HepG2 (cell line): Measurements from ENCODE around the gene A1CF. TPM values are rescaled to one million over a fixed set of nuclear protein-coding genes. Genes with fewer than 3 reads are reported as not detected.

Experiments
- ATAC-seq: fragments of 200-7000 bp; cut with Tn5 transposase; 3 replicates; pipeline ENCODE4 v1.9.1; 2020; ENCODE audit warnings: mild to moderate bottlenecking, moderate library complexity
- BruUV-seq: library from RNA; stranded (reverse); fragments of 400-500 nt; replicated peaks from 2 replicates; lab custom pipeline; 2021; lab: Mats Ljungman, UMichigan
- CTCF ChIA-PET: fragments of 300-600 bp; formaldehyde crosslinking; extraction: SDS; loops from one replicate; lab custom pipeline; 2021; ENCODE audit warnings: low total read pairs, inconsistent platforms, low intra/inter-chr PET ratio; lab: Yijun Ruan, JAX
- POLR2A ChIA-PET: fragments of 350-600 bp; sonication (Branson Sonifier 250); formaldehyde crosslinking; loops from one replicate; lab custom pipeline; 2020; ENCODE audit warnings: antibody characterized with exemption, inconsistent platforms; lab: Yijun Ruan, JAX
- DNase-seq: peaks from one replicate; pipeline ENCODE4 v3.0.0-alpha.2; 2015; ENCODE audit warnings: low spot score
- FAIRE-seq: peaks from 3 replicates; lab custom pipeline; 2011; peaks lifted over from hg19 to GRCh38; lab: Jason Lieb, UNC
- H2AFZ ChIP-seq: one replicate; pipeline ENCODE4 v1.6.1; 2011; ENCODE audit warnings: low read length, inconsistent platforms
- H3K27ac ChIP-seq: fragments of 300-600 bp; 3 replicates; pipeline ENCODE4 v1.8.0; 2011; ENCODE audit warnings: mixed run types, mild to moderate bottlenecking, mixed read lengths, low read length, inconsistent platforms; ENCODE audit not compliant: insufficient read depth; ENCODE audit errors: extremely low read length
- H3K27me3 ChIP-seq, 2 experiments: fragments of 200-600 bp in 1 of 2; 2 replicates in 1 of 2; 3 replicates in 1 of 2; pipeline versions ENCODE4 v1.6.0 to v1.8.0; 2011; ENCODE audit warnings: low read length in 2 of 2, mild to moderate bottlenecking in 2 of 2, moderate library complexity in 2 of 2, inconsistent platforms in 1 of 2; ENCODE audit not compliant: insufficient read depth in 2 of 2, control insufficient read depth in 1 of 2
- H3K36me3 ChIP-seq, 2 experiments: fragments of 200-600 bp in 1 of 2; replicated peaks in 1 of 2; 2 replicates in 1 of 2; 3 replicates in 1 of 2; pipeline versions ENCODE4 v1.5.1 to v1.8.0; 2011; ENCODE audit warnings: low read length in 2 of 2, inconsistent platforms in 1 of 2; ENCODE audit not compliant: insufficient read depth in 2 of 2, control insufficient read depth in 1 of 2
- H3K4me1 ChIP-seq: 2 replicates; pipeline ENCODE4 v1.5.1; 2012; ENCODE audit warnings: low read length, inconsistent platforms; ENCODE audit not compliant: insufficient read depth
- H3K4me2 ChIP-seq: 2 replicates; pipeline ENCODE4 v1.6.0; 2011; ENCODE audit warnings: low read depth, low read length, inconsistent platforms
- H3K4me3 ChIP-seq, 3 experiments: fragments of 200-600 bp in 1 of 3; sonication (generic), shearing (Covaris generic) in 1 of 3; replicated peaks in 1 of 3; 2 replicates each; pipeline ENCODE4 v1.5.1; 2011 to 2016; ENCODE audit warnings: low read length in 3 of 3, inconsistent platforms in 2 of 3, low read depth in 2 of 3, mild to moderate bottlenecking in 2 of 3, control low read depth in 1 of 3, mixed read lengths in 1 of 3; ENCODE audit not compliant: insufficient read depth in 1 of 3
- H3K79me2 ChIP-seq: one replicate; pipeline ENCODE4 v1.6.1; 2011; ENCODE audit warnings: low read length, inconsistent platforms; ENCODE audit not compliant: insufficient read depth
- H3K9ac ChIP-seq: 2 replicates; pipeline ENCODE4 v1.6.0; 2011; ENCODE audit warnings: mild to moderate bottlenecking, low read depth, low read length, inconsistent platforms; ENCODE audit not compliant: insufficient read depth
- H3K9me3 ChIP-seq: 2 replicates; pipeline ENCODE4 v1.5.1; 2012; ENCODE audit warnings: mild to moderate bottlenecking, low read length
- H4K20me1 ChIP-seq: 2 replicates; pipeline ENCODE4 v1.6.0; 2011; ENCODE audit warnings: inconsistent platforms, mild to moderate bottlenecking, low read length, moderate library complexity; ENCODE audit not compliant: insufficient read depth
- ATF7-NPFF ChIP-seq: sonication (generic); formaldehyde crosslinking; IDR thresholded peaks from 2 replicates; pipeline ENCODE4 v1.8.1; 2023; ENCODE audit warnings: mild to moderate bottlenecking, low read depth, missing genetic modification reagents, moderate library complexity
- CENPX ChIP-seq: sonication (generic); formaldehyde crosslinking; IDR thresholded peaks from 2 replicates; pipeline ENCODE4 v1.9.0; 2021; ENCODE audit warnings: mild to moderate bottlenecking, missing genetic modification reagents, moderate library complexity
- FOXP1 ChIP-seq, 2 experiments: fragments of 450-650 bp in 1 of 2; IDR thresholded peaks; 2 replicates each; pipeline ENCODE4 v1.6.1; 2017 to 2018; ENCODE audit warnings: antibody characterized with exemption in 1 of 2
- ISL2 ChIP-seq: sonication (generic); formaldehyde crosslinking; IDR thresholded peaks from 2 replicates; pipeline ENCODE4 v1.5.0; 2020; ENCODE audit warnings: missing genetic modification reagents
- MIER2 ChIP-seq: IDR thresholded peaks from 2 replicates; pipeline ENCODE4 v1.6.1; 2016; ENCODE audit warnings: missing biosample characterization, missing genetic modification reagents
- PLRG1 ChIP-seq: fragments of 450-650 bp; conservative IDR thresholded peaks from 2 replicates; pipeline ENCODE4 v1.6.1; 2016
- RBM22 ChIP-seq: fragments of 200-400 bp; formaldehyde crosslinking; optimal IDR thresholded peaks from 2 replicates; pipeline ENCODE3; 2017; ENCODE audit warnings: mild to moderate bottlenecking, low read length, moderate library complexity
- ZBTB7A ChIP-seq: sonication (generic); formaldehyde crosslinking; IDR thresholded peaks from 2 replicates; pipeline ENCODE4 v1.8.0; 2022; ENCODE audit warnings: mild to moderate bottlenecking, missing genetic modification reagents
- ZNF101 ChIP-seq: sonication (generic); formaldehyde crosslinking; IDR thresholded peaks from 2 replicates; pipeline ENCODE4 v1.4.0; 2020; ENCODE audit warnings: mild to moderate bottlenecking, low read depth, missing genetic modification reagents, borderline replicate concordance
- ZNF567 ChIP-seq: sonication (generic); formaldehyde crosslinking; IDR thresholded peaks from 2 replicates; pipeline ENCODE4 v1.8.1; 2023; ENCODE audit warnings: mild to moderate bottlenecking, missing genetic modification reagents, borderline replicate concordance
- ZNF891 ChIP-seq: sonication (generic); formaldehyde crosslinking; IDR thresholded peaks from 2 replicates; pipeline ENCODE4 v1.5.0; 2020; ENCODE audit warnings: mild to moderate bottlenecking, missing genetic modification reagents
- WGBS: methylation state at CpG from one replicate; pipeline ENCODE4 v1.1.6; 2017; ENCODE audit warnings: low lambda C conversion rate; 5-methylcytosine and 5-hydroxymethylcytosine counted together
- in situ Hi-C: cut with HindIII; loops from 2 replicates; pipeline ENCODE4 v1.10.0; 2017; ENCODE audit warnings: low pct_unique_long_range_greater_than_20kb; ENCODE audit not compliant: extremely low pct_ligation_motif_present
- intact Hi-C: fragments of 100-400 bp; cut with micrococcal nuclease; formaldehyde crosslinking; loops from one replicate; pipeline ENCODE4 v1.10.0; 2022; ENCODE audit not compliant: unreplicated experiment
- polyA plus RNA-seq, 8 experiments: library from polyadenylated mRNA; depleted of rRNA in 3 of 8; stranded (reverse) in 7 of 8; unstranded in 1 of 8; fragments of >200 nt; fragmentation: Illumina TruSeq in 4 of 8; extraction: Trizol in 4 of 8; gene quantifications; 2 replicates each; pipeline versions ENCODE4 v1.2.1 to v1.2.3, GENCODE V29; 2011 to 2016; ENCODE audit warnings: low read depth in 4 of 8, missing spikeins in 1 of 8, mixed read lengths in 1 of 8; ENCODE audit not compliant: insufficient read depth in 1 of 8
- total RNA-seq, 5 experiments: library from RNA; depleted of rRNA; stranded (reverse); fragments of >200 nt; fragmentation: Illumina TruSeq; extraction: Trizol; gene quantifications; 2 replicates each; pipeline ENCODE4 v1.2.3, GENCODE V29; 2016; ENCODE audit warnings: low read depth in 1 of 5
- TF ChIP-seq, protein P1 (sequence below): sonication (generic); formaldehyde crosslinking; IDR thresholded peaks from 2 replicates; pipeline ENCODE4 v1.9.0; 2021; ENCODE audit warnings: mild to moderate bottlenecking, missing genetic modification reagents
- TF ChIP-seq, protein P2 (sequence below): sonication (generic); formaldehyde crosslinking; IDR thresholded peaks from 2 replicates; pipeline ENCODE4 v1.5.1; 2020; ENCODE audit warnings: mild to moderate bottlenecking, moderate library complexity, missing genetic modification reagents
- TF ChIP-seq, protein P3 (sequence below): sonication (generic); formaldehyde crosslinking; IDR thresholded peaks from 2 replicates; pipeline ENCODE4 v1.8.0; 2022; ENCODE audit warnings: mild to moderate bottlenecking, missing genetic modification reagents, moderate library complexity
- TF ChIP-seq, protein P4 (sequence below): sonication (generic); formaldehyde crosslinking; IDR thresholded peaks from 2 replicates; pipeline ENCODE4 v1.4.0; 2020; ENCODE audit warnings: low read depth, mild to moderate bottlenecking, missing genetic modification reagents

Gene A1CF
- total and polyA plus RNA-seq, 2 of the 13 experiments (the other 11 are each of a cell fraction or from before 2014, with no cell fraction given), result 56.1 to 58.1 TPM

DNA sequence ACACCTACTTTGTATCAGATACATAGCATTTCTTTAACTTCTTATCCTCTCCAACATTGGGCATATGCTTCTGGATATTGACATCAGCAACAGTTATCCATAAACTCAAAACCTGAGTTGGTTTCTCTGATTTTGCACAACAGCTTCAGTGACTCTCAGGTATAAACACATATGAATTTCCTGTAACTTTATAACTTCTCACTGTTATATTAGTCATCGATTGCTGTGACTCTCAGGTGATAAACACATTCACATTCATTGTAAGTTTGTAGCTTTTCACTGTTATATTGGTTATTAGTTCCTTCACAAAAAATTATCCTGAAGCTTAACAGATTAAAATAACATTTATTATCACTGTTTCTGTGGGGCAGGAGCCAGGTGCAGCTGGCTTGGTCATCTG is 88.7 kb downstream of the A1CF start:
- Histone ChIP-seq H3K36me3 (no peaks in the 10 kb centered on the region), H2AFZ (no peak overlapping the region), H3K4me1 (peaks cover 10% of the 10 kb centered on the region), H3K9ac (no peak overlapping the region), H3K27me3 (no peaks in the 10 kb centered on the region), H3K4me3 (no peak overlapping the region), H3K4me2 (no peak overlapping the region), H3K27ac (no peak overlapping the region), H3K79me2 (no peaks in the 10 kb centered on the region), H3K9me3 (no peaks in the 10 kb centered on the region), H4K20me1 (no peaks in the 10 kb centered on the region)
- POLR2A ChIA-PET, result no interaction called here
- BruUV-seq, result no TSS peak
- in situ Hi-C loops, result no loop called here
- no peak for ATAC-seq
- intact Hi-C loops, result loop anchor here (10.0 kb wide), 1 partner anchor 198 kb away; no protein-coding TSS in a partner anchor
- DNase-seq, result no peak
- FAIRE-seq, result no peak
- WGBS, result 86% methylated on average over 1 of the region's 1 CpG
- CTCF ChIA-PET, result no interaction called here
- TF ChIP-seq, protein P1, sequence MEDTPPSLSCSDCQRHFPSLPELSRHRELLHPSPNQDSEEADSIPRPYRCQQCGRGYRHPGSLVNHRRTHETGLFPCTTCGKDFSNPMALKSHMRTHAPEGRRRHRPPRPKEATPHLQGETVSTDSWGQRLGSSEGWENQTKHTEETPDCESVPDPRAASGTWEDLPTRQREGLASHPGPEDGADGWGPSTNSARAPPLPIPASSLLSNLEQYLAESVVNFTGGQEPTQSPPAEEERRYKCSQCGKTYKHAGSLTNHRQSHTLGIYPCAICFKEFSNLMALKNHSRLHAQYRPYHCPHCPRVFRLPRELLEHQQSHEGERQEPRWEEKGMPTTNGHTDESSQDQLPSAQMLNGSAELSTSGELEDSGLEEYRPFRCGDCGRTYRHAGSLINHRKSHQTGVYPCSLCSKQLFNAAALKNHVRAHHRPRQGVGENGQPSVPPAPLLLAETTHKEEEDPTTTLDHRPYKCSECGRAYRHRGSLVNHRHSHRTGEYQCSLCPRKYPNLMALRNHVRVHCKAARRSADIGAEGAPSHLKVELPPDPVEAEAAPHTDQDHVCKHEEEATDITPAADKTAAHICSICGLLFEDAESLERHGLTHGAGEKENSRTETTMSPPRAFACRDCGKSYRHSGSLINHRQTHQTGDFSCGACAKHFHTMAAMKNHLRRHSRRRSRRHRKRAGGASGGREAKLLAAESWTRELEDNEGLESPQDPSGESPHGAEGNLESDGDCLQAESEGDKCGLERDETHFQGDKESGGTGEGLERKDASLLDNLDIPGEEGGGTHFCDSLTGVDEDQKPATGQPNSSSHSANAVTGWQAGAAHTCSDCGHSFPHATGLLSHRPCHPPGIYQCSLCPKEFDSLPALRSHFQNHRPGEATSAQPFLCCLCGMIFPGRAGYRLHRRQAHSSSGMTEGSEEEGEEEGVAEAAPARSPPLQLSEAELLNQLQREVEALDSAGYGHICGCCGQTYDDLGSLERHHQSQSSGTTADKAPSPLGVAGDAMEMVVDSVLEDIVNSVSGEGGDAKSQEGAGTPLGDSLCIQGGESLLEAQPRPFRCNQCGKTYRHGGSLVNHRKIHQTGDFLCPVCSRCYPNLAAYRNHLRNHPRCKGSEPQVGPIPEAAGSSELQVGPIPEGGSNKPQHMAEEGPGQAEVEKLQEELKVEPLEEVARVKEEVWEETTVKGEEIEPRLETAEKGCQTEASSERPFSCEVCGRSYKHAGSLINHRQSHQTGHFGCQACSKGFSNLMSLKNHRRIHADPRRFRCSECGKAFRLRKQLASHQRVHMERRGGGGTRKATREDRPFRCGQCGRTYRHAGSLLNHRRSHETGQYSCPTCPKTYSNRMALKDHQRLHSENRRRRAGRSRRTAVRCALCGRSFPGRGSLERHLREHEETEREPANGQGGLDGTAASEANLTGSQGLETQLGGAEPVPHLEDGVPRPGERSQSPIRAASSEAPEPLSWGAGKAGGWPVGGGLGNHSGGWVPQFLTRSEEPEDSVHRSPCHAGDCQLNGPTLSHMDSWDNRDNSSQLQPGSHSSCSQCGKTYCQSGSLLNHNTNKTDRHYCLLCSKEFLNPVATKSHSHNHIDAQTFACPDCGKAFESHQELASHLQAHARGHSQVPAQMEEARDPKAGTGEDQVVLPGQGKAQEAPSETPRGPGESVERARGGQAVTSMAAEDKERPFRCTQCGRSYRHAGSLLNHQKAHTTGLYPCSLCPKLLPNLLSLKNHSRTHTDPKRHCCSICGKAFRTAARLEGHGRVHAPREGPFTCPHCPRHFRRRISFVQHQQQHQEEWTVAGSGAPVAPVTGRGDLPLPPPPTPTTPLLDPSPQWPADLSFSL (CRISPR knock-in tag), result no peak
- TF ChIP-seq MIER2 (CRISPR knock-in tag) (no peak), ZNF891 (CRISPR knock-in tag) (no peak), ZBTB7A (CRISPR knock-in tag) (no peak), RBM22 (no peak), PLRG1 (no peak), ISL2 (CRISPR knock-in tag) (no peak), ZNF567 (CRISPR knock-in tag) (no peak), ATF7-NPFF (no peak), ZNF101 (CRISPR knock-in tag) (no peak), CENPX (CRISPR knock-in tag) (no peak), FOXP1 (IDR thresholded peaks at IDR 0.05) (no peak), FOXP1 (CRISPR knock-in tag; IDR thresholded peaks at IDR 0.05) (no peak)
- TF ChIP-seq, protein P2, sequence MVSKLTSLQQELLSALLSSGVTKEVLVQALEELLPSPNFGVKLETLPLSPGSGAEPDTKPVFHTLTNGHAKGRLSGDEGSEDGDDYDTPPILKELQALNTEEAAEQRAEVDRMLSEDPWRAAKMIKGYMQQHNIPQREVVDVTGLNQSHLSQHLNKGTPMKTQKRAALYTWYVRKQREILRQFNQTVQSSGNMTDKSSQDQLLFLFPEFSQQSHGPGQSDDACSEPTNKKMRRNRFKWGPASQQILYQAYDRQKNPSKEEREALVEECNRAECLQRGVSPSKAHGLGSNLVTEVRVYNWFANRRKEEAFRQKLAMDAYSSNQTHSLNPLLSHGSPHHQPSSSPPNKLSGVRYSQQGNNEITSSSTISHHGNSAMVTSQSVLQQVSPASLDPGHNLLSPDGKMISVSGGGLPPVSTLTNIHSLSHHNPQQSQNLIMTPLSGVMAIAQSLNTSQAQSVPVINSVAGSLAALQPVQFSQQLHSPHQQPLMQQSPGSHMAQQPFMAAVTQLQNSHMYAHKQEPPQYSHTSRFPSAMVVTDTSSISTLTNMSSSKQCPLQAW (CRISPR knock-in tag), result no peak
- TF ChIP-seq, protein P3, sequence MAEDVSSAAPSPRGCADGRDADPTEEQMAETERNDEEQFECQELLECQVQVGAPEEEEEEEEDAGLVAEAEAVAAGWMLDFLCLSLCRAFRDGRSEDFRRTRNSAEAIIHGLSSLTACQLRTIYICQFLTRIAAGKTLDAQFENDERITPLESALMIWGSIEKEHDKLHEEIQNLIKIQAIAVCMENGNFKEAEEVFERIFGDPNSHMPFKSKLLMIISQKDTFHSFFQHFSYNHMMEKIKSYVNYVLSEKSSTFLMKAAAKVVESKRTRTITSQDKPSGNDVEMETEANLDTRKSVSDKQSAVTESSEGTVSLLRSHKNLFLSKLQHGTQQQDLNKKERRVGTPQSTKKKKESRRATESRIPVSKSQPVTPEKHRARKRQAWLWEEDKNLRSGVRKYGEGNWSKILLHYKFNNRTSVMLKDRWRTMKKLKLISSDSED (CRISPR knock-in tag), result no peak
- TF ChIP-seq, protein P4, sequence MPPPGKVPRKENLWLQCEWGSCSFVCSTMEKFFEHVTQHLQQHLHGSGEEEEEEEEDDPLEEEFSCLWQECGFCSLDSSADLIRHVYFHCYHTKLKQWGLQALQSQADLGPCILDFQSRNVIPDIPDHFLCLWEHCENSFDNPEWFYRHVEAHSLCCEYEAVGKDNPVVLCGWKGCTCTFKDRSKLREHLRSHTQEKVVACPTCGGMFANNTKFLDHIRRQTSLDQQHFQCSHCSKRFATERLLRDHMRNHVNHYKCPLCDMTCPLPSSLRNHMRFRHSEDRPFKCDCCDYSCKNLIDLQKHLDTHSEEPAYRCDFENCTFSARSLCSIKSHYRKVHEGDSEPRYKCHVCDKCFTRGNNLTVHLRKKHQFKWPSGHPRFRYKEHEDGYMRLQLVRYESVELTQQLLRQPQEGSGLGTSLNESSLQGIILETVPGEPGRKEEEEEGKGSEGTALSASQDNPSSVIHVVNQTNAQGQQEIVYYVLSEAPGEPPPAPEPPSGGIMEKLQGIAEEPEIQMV (CRISPR knock-in tag), result no peak
